Uterus (tissue), 2 donors: ENCODE measurements around the gene RESP18.
A peak's percentile ranks its signal among the peaks of the same experiment; 100 is the strongest.

Experiments
- CTCF ChIP-seq, 4 experiments: fragments of 200-600 bp in 2 of 4; fragments of 450-650 bp in 2 of 4; sonication (generic) in 2 of 4; IDR thresholded peaks; one replicate each; pipeline ENCODE4 v1.5.1; 2016 to 2019; ENCODE audit warnings: antibody characterized with exemption in 4 of 4, mild to moderate bottlenecking in 2 of 4, moderate library complexity in 1 of 4
- POLR2A ChIP-seq, 2 donors: fragments of 450-650 bp; IDR thresholded peaks; one replicate each; pipeline ENCODE4 v1.6.1; 2016; ENCODE audit warnings: antibody characterized with exemption in 2 of 2, mild to moderate bottlenecking in 1 of 2, moderate library complexity in 1 of 2

- TF ChIP-seq POLR2A (IDR thresholded peaks at IDR 0.05), result no peak
- TF ChIP-seq CTCF (IDR thresholded peaks at IDR 0.05), result peak; percentile 95 to 98 (median 96)
Observed at GRCh38 chr2:219298759-219299371, 33.7 kb downstream of the RESP18 start.
